HG02884 (cell line): ENCODE measurements around the gene PRR23E.

Source experiments
- ATAC-seq: cut with Tn5 transposase; IDR thresholded peaks from one replicate; pipeline ENCODE4 v1.9.1; 2021; ENCODE audit warnings: mild to moderate bottlenecking, moderate library complexity; ENCODE audit not compliant: unreplicated experiment

The PRR23E gene

DNA sequence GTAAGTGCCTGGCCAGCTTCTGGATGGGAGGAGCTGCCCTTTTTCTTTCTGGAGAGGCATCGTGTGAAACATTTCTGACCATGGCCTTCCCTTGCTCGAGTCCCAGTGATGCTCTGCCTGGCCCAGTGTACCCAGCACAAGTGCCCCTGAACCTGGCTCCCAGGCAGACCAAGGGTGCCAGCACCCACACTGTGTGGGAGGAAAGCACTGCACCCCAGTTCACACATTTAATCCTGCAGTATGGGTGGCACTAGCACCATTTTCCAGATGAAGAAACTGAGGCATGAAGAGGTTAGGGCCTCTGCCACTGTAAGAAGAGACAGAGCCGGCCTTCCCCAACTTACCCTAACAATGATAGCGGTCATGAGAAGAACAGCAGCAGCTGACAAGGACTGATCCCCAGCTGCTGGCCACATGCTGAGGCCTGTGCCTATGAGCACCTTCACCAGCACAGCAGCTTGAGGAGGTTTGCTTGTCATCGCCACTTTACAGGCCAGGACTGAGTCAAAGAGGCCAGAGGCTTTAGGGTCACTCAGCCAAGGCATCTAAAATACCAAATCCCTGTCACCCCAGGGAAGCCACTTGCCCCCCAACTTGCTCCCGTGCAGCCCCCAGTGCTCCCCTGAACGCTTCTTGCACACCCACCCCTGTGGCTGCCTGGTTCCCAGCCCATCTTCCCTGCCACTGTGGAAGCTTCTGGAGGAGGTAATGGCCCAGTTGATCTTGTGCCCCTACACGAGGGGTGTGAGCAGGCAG lies 15.0 kb downstream of the PRR23E start:
- ATAC-seq = no peak

GRCh38 chr3:127208483-127209100 lies 15.7 kb downstream of the PRR23E start:
- ATAC-seq = no peak

GRCh38 chr3:127209155-127209839 lies 16.4 kb downstream of the PRR23E start:
- no peak for ATAC-seq

- ATAC-seq = no peak
Observed at GRCh38 chr3:127209840-127210653, 17.1 kb downstream of the PRR23E start.

DNA sequence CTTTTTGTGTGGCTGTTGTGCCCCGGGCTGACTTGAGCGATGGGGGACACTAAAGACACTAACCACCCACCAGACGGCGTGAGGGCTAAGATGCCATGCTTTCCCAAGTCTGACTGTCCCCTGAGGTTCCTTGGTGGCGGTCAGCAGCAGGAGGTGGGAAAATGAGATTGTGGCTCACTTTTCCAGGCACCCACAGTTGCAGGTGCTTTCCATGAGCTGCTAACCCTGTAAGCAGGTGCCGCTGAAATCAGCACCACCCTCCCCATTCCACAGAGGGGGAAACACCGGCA lies 17.7 kb downstream of the PRR23E start:
- no peak for ATAC-seq

DNA sequence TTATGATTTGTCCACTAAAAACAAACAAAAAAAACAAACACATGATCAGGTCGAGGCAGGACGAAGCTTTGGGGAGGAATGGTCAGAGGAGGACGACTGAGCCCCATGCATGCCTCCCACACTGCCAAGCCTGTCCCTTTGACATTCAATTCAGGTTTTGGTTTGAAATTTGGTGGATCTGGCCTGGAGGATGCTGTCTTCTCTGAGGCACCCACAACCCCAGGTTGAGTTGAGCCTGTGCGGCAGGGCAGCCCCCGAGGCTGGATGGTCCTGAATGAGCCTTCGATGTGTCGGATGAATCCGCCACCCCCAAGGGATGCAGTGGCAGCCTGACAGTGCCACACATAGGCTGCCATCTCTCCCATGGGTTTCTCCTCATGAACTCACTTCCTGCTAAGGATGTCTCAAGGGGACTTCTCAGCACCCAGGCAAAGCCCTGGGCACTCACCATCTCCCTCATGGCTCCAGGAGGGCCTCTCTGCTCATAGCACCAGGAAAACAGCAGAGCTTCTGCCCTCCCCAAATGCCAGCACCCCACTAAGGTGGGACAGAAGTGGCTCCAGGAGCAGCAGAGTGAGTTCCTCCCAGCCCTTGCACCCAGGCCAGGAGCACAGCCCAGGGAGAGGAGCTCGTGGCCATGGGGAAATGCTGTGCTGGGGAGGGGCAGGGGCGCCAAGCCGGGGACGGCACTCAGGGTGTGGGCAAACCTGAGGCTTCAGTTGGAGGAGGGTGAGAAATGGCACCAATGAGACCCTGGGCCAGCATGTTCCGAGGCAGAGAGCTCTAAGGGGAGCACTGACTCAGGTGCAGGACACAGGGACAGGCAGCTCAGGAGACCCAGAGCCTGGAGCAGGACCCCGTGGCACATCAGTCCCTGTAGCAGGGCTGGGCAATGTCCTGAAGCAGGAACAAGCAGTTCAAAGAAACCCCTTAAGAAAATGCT lies 18.5 kb downstream of the PRR23E start:
- ATAC-seq = no peak

- ATAC-seq = no peak
Observed at GRCh38 chr3:127212231-127212630, 19.3 kb downstream of the PRR23E start.

- no peak for ATAC-seq
Observed at GRCh38 chr3:127212711-127213110, 19.8 kb downstream of the PRR23E start.

- no peak for ATAC-seq
Observed at GRCh38 chr3:127213381-127213918, 20.5 kb downstream of the PRR23E start.

DNA sequence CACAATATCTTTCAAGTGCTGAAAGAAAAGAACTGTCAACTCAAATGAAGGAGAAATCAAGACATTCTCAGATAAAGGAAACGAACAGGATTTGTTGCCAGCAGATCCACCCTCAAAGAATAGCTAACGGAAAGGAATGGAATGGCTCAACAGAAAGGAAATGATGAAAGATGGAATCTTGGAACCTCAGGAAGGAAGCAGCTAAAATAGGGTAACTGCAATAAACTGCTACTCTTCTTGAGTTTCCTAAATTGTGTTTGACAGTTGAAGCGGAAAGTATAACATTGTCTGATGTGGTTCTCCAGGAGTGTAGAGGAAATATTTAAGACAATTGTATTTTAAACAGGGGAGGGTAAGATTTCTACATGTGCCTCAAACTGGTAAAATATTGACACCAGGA lies 22.0 kb downstream of the PRR23E start:
- no peak for ATAC-seq

GRCh38 chr3:127215714-127216414 lies 22.9 kb downstream of the PRR23E start:
- no peak for ATAC-seq

DNA sequence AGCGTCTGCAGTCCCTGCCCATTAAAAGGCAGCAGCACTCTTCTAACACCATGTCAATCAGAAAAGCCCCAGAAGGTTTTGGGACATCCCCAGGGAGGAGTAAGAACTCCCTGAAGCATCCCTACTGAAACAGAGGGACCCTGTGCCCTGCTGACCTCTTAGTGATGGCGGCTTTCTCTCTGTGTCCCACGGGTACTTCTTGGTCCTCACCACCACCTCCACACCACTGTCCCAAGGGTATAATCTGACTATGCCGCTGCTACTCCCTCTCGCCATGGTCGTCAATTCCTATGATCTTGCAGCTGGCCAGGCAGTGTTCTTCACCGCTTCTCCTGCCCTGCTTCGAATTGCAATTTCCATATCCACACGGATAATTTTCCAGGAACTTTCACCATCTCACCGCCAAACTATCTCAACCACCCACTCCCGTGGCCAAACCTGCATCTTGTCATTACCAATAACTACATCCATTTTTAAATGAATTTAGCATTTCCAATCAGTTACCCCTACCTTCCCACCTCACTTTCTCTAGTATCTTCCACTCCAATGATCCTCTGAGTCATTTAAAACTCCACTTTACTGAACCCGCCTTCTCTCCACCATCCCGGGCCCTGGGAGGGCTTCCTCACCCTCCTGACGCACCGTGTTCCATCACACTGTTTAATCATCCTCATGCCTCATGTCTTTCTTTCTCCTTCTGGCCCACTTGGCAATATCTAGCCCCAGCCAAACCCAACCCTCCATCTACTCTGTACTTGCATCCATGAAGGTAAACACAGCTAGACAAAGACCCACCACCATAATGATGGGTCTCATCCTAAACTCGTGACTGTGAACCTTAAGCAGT lies 23.7 kb downstream of the PRR23E start:
- no peak for ATAC-seq

DNA sequence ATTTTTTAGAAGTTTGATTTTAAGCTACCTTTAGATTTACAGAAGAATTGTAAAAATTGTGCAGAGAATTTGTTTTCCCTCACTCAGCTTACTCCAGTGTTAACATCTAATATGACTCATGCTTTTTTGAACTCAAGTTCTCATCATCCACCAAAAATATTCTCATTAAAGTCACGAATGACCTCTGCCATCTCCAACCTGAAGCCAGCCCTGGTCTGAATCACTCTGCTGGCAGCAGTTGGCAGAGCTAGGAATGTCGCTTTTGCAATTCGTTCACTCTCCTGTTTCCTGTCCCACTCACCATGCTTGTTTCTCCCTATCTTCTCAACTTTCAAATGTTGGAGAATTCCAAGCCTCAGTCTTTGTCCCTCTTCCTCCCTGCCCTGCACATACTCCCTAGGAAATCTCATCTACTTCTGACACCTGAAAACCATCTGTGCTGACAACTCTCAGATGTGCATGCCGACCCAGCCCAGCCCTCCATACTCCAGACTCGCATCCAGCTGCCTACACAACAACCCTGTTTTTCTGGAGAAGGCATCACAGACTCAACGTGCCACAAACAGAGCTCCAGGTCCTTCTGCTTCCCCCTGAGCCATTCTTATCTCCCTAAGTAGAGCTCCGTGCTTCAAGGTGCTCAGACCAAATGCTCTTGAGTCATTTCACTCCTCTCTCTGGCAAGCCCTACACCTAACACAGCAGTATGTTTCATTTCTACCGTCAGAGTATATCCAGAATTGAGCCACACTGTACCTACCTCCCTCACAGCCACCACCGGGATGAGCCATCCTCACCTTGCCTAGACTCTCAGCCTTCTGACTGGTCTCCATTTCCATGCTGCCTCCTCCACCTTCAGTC lies 24.9 kb downstream of the PRR23E start:
- ATAC-seq = no peak

DNA sequence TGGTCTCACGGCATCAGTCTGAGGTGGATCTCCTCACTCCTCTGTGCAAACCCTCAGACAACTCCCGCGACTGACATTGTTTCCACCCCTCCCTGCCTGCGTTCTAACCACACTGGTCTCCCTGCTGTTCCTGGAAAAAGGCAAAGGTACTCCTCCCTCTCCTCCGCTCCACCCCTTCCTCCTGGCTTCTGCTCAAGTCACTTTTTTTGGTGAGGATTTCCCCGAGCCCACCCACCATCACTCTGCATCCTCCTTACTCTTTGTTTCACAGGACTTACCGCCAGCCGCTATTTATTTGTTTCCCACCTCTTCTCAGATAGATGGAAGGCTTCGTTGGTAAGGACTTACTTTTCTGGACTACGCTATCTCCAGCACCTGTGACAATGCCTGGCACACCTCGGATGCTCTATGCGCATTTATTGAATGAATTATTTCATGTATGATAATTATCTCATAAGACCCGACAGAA lies 25.6 kb downstream of the PRR23E start:
- no peak for ATAC-seq

- ATAC-seq = no peak
Observed at GRCh38 chr3:127220497-127220896, 27.6 kb downstream of the PRR23E start.

- no peak for ATAC-seq
Observed at GRCh38 chr3:127221037-127221436, 28.1 kb downstream of the PRR23E start.

- ATAC-seq = no peak
Observed at GRCh38 chr3:127221446-127222035, 28.6 kb downstream of the PRR23E start.
